ENCODE measurements around the gene CLK2. TPM values are rescaled to one million over a fixed set of nuclear protein-coding genes. Genes with fewer than 3 reads are reported as not detected.
A peak's percentile ranks its signal among the peaks of the same experiment; 100 is the strongest.

The CLK2 gene
- total and polyA plus RNA-seq, 2 of the 13 experiments (the other 11 are each of a cell fraction or from before 2014, with no cell fraction given): 20.1 to 73.5 TPM

DNA sequence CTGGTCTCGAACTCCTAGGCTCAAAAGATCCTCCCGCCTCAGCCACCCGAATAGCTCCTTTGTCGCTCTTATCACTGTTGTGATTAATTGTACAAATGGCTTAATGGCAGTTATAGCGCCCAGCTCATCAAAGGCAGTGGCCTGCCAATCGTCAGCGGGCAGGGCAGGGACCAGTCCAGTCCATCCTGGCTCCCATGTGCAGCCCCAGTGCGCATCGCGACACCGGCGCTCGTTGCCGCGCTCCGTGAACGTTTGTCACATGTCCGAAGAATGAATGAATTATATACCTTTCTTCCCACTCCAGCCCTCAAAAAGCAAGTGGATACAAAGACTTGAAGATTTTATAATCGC, 46.4 kb downstream of the CLK2 start (continued):
- TF ChIP-seq, protein P1, sequence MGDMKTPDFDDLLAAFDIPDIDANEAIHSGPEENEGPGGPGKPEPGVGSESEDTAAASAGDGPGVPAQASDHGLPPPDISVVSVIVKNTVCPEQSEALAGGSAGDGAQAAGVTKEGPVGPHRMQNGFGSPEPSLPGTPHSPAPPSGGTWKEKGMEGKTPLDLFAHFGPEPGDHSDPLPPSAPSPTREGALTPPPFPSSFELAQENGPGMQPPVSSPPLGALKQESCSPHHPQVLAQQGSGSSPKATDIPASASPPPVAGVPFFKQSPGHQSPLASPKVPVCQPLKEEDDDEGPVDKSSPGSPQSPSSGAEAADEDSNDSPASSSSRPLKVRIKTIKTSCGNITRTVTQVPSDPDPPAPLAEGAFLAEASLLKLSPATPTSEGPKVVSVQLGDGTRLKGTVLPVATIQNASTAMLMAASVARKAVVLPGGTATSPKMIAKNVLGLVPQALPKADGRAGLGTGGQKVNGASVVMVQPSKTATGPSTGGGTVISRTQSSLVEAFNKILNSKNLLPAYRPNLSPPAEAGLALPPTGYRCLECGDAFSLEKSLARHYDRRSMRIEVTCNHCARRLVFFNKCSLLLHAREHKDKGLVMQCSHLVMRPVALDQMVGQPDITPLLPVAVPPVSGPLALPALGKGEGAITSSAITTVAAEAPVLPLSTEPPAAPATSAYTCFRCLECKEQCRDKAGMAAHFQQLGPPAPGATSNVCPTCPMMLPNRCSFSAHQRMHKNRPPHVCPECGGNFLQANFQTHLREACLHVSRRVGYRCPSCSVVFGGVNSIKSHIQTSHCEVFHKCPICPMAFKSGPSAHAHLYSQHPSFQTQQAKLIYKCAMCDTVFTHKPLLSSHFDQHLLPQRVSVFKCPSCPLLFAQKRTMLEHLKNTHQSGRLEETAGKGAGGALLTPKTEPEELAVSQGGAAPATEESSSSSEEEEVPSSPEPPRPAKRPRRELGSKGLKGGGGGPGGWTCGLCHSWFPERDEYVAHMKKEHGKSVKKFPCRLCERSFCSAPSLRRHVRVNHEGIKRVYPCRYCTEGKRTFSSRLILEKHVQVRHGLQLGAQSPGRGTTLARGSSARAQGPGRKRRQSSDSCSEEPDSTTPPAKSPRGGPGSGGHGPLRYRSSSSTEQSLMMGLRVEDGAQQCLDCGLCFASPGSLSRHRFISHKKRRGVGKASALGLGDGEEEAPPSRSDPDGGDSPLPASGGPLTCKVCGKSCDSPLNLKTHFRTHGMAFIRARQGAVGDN (CRISPR knock-in tag; IDR thresholded peaks at IDR 0.05): peak; percentile 92
- no peak for TF ChIP-seq ETV6 (CRISPR knock-in tag; conservative IDR thresholded peaks at IDR 0.05)
- TF ChIP-seq, protein P2, sequence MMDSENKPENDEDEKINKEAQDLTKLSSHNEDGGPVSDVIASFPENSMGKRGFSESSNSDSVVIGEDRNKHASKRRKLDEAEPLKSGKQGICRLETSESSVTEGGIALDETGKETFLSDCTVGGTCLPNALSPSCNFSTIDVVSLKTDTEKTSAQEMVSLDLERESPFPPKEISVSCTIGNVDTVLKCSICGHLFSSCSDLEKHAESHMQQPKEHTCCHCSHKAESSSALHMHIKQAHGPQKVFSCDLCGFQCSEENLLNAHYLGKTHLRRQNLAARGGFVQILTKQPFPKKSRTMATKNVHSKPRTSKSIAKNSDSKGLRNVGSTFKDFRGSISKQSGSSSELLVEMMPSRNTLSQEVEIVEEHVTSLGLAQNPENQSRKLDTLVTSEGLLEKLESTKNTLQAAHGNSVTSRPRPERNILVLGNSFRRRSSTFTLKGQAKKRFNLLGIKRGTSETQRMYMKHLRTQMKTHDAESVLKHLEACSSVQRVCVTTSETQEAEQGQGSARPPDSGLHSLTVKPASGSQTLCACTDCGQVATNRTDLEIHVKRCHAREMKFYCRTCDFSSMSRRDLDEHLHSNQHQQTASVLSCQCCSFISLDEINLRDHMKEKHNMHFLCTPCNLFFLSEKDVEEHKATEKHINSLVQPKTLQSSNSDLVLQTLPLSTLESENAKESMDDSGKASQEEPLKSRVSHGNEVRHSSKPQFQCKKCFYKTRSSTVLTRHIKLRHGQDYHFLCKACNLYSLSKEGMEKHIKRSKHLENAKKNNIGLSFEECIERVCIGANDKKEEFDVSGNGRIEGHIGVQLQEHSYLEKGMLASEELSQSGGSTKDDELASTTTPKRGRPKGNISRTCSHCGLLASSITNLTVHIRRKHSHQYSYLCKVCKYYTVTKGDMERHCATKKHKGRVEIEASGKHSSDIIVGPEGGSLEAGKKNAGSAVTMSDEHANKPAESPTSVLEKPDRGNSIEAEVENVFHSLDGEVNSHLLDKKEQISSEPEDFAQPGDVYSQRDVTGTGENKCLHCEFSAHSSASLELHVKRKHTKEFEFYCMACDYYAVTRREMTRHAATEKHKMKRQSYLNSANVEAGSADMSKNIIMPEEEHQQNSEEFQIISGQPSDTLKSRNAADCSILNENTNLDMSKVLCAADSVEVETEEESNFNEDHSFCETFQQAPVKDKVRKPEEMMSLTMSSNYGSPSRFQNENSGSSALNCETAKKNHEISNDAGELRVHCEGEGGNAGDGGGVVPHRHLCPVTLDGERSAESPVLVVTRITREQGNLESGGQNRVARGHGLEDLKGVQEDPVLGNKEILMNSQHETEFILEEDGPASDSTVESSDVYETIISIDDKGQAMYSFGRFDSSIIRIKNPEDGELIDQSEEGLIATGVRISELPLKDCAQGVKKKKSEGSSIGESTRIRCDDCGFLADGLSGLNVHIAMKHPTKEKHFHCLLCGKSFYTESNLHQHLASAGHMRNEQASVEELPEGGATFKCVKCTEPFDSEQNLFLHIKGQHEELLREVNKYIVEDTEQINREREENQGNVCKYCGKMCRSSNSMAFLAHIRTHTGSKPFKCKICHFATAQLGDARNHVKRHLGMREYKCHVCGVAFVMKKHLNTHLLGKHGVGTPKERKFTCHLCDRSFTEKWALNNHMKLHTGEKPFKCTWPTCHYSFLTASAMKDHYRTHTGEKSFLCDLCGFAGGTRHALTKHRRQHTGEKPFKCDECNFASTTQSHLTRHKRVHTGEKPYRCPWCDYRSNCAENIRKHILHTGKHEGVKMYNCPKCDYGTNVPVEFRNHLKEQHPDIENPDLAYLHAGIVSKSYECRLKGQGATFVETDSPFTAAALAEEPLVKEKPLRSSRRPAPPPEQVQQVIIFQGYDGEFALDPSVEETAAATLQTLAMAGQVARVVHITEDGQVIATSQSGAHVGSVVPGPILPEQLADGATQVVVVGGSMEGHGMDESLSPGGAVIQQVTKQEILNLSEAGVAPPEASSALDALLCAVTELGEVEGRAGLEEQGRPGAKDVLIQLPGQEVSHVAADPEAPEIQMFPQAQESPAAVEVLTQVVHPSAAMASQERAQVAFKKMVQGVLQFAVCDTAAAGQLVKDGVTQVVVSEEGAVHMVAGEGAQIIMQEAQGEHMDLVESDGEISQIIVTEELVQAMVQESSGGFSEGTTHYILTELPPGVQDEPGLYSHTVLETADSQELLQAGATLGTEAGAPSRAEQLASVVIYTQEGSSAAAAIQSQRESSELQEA (CRISPR knock-in tag; IDR thresholded peaks at IDR 0.05; ENCODE audit: not compliant biosample characterization): peak; percentile 51
- TF ChIP-seq ZNF709 (CRISPR knock-in tag; IDR thresholded peaks at IDR 0.05): no peak
- 0 out of 2 replicates have a peak, but pooled peaks have one; percentile 16 for TF ChIP-seq ZNF430 (CRISPR knock-in tag; IDR thresholded peaks at IDR 0.05)
- no peak for TF ChIP-seq ZSCAN9 (CRISPR knock-in tag; IDR thresholded peaks at IDR 0.05; ENCODE audit: borderline replicate concordance)
- TF ChIP-seq, protein P3, sequence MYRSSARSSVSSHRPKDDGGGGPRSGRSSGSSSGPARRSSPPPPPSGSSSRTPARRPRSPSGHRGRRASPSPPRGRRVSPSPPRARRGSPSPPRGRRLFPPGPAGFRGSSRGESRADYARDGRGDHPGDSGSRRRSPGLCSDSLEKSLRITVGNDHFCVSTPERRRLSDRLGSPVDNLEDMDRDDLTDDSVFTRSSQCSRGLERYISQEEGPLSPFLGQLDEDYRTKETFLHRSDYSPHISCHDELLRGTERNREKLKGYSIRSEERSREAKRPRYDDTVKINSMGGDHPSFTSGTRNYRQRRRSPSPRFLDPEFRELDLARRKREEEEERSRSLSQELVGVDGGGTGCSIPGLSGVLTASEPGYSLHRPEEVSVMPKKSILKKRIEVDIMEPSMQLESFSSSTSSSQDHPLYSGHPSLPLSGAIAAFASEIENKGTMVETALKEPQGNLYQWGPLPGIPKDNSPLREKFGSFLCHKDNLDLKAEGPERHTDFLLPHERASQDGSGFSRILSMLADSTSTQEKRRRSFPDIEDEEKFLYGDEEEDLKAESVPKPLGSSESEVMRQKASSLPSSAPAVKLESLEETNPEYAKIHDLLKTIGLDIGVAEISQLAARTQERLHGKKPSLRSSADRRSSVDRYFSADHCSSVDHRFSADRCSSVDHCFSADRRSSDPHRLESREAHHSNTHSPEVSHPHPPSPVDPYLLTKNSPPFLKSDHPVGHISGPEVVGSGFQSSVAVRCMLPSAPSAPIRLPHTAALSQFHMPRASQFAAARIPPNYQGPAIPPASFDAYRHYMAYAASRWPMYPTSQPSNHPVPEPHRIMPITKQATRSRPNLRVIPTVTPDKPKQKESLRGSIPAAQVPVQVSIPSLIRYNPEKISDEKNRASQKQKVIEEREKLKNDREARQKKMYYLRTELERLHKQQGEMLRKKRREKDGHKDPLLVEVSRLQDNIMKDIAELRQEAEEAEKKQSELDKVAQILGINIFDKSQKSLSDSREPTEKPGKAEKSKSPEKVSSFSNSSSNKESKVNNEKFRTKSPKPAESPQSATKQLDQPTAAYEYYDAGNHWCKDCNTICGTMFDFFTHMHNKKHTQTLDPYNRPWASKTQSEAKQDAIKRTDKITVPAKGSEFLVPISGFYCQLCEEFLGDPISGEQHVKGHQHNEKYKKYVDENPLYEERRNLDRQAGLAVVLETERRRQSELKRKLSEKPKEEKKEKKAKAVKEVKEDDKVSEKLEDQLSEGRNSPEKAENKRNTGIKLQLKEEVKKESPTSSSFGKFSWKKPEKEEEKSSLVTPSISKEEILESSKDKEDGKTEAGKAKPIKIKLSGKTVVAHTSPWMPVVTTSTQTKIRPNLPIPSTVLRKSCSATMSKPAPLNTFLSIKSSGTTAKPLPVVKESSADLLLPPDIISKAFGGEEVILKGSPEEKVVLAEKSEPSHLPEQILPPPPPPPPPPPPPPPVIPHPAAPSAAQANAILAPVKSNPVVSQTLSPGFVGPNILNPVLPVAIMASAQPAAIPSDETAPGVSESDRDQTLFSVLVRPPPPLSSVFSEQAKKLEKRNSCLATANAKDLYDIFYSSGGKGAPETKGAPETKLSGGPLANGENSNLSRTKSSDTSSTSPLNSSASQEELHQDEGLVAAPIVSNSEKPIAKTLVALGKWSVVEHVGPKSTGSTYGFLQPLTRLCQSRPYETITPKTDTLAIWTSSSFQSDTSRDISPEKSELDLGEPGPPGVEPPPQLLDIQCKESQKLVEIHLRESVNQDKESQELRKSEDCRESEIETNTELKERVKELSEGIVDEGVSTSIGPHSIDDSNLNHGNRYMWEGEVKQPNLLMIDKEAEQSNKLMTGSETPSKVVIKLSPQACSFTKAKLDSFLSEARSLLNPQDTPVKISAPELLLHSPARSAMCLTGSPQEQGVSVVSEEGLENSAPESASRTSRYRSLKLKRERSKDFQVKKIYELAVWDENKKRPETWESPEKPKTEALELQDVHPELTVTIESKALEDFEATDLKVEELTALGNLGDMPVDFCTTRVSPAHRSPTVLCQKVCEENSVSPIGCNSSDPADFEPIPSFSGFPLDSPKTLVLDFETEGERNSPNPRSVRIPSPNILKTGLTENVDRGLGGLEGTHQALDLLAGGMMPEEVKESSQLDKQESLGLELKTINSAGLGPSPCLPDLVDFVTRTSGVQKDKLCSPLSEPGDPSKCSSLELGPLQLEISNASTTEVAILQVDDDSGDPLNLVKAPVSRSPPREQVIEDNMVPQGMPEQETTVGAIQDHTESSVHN (CRISPR knock-in tag; IDR thresholded peaks at IDR 0.05): 0 out of 2 replicates have a peak, but pooled peaks have one; percentile 34
- no peak for TF ChIP-seq ZNF781 (CRISPR knock-in tag; IDR thresholded peaks at IDR 0.05; ENCODE audit: borderline replicate concordance, not compliant biosample characterization)

All from HepG2 (cell line).